ENCODE data around the gene GALNT14.

DNA sequence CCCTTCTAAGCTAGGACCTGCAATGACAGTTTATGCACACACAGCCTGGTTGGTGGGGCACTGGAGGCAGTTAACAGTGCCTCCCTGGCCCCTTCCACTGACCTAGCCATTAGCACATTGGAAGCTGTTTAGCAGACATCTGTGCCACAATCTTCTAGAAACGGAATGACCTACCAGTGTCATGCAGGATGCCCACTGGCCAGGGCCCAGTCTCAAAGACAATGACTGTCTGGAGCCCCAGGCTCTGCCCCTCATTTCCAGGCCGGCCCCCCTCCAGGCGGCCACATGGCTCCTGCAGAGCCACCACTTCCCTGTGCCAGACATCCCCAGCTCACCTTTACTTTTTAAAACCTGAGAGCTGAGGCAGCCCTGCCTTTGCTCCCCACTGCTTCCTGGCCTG, 207.5 kb downstream of the GALNT14 start:
- TF ChIP-seq, protein P1, sequence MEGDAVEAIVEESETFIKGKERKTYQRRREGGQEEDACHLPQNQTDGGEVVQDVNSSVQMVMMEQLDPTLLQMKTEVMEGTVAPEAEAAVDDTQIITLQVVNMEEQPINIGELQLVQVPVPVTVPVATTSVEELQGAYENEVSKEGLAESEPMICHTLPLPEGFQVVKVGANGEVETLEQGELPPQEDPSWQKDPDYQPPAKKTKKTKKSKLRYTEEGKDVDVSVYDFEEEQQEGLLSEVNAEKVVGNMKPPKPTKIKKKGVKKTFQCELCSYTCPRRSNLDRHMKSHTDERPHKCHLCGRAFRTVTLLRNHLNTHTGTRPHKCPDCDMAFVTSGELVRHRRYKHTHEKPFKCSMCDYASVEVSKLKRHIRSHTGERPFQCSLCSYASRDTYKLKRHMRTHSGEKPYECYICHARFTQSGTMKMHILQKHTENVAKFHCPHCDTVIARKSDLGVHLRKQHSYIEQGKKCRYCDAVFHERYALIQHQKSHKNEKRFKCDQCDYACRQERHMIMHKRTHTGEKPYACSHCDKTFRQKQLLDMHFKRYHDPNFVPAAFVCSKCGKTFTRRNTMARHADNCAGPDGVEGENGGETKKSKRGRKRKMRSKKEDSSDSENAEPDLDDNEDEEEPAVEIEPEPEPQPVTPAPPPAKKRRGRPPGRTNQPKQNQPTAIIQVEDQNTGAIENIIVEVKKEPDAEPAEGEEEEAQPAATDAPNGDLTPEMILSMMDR (IDR thresholded peaks at IDR 0.05 in 8 of 11, conservative IDR thresholded peaks at IDR 0.05 in 3 of 11): no peak
- TF ChIP-seq POLR2A (IDR thresholded peaks at IDR 0.05) (no peak), POLR2AphosphoS5 (IDR thresholded peaks at IDR 0.05) (no peak)
